IPS DF 6.9 (cell line): ENCODE results near the gene RBM19.

Source experiments
- DNase-seq: peaks from one replicate; pipeline ENCODE4 v3.0.0-alpha.2; 2013; ENCODE audit warnings: low read depth, low spot score
- H3K27ac ChIP-seq: one replicate; pipeline ENCODE4 v1.5.1; 2013; ENCODE audit warnings: low read length, control low read depth
- H3K27me3 ChIP-seq: 2 replicates; pipeline ENCODE4 v1.6.1; 2013; ENCODE audit warnings: mild to moderate bottlenecking, low read length; ENCODE audit not compliant: control insufficient read depth, insufficient read depth
- H3K36me3 ChIP-seq: 2 replicates; pipeline ENCODE4 v1.6.1; 2013; ENCODE audit warnings: low read length; ENCODE audit not compliant: control insufficient read depth, insufficient read depth
- H3K4me1 ChIP-seq: 2 replicates; pipeline ENCODE4 v1.6.1; 2013; ENCODE audit warnings: low read length; ENCODE audit not compliant: control insufficient read depth, insufficient read depth
- H3K4me3 ChIP-seq: 2 replicates; pipeline ENCODE4 v1.5.1; 2013; ENCODE audit warnings: mild to moderate bottlenecking, low read length
- H3K9me3 ChIP-seq: 2 replicates; pipeline ENCODE4 v1.6.1; 2013; ENCODE audit warnings: low read length, inconsistent platforms; ENCODE audit not compliant: control insufficient read depth, insufficient read depth
- WGBS: extraction: QIAGEN DNeasy Blood & Tissue Kit; methylation state at CpG from one replicate; pipeline ENCODE4 v1.1.7; 2013; ENCODE audit warnings: mixed read lengths, missing lambda C conversion rate; ENCODE audit not compliant: insufficient read length, insufficient coverage; 5-methylcytosine and 5-hydroxymethylcytosine counted together

RBM19 gene

DNA sequence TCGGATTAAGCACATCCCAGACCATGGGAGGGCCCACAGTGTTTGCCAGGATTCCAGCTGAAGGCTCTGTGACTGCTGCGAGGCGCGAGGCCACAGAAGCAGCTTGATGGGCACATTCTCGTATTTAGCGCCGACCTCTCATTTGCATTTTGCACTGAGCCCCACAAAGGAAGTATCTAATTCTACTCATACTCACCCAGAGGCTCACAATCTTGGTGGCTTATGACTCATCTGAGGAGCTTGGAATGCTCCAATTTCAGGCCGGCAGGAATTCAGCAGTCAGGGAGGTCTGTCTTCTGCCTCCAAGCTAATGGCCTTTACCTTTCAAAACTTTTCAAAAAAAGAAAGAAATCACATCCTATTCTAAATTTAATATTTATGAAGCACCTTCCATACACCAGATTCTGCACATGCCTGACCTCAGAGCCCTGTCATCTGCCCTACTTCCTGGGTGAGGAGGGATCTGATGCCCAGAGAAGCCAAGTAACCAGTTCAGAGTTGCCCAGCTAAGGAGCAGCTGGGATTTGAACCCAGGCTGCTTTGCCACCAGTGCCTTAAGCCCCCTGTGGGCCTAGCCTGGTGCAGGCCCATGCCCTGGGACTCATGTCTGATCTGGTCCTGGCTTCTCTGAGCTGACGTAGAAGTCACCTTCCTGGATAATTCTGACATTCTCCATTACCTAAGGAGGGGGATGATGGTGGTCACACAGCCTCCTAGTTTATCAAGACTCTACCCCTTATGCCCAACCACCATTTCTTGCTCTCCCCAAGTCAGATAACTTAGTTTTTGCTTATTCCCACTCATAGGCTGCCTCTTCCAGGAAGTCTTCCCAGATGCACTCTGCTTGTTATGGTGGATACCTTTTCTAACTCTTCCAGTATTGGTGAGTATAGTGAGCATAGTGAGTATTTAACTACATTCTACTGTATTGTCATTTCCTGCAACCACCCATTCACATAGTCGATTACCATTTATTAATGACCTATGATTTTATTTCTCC is 198.9 kb downstream of the RBM19 start:
- WGBS = no CpG with 5 or more reads among the region's 10 CpGs

More for the DNA sequence above, 198.9 kb downstream of the RBM19 start:
- Histone ChIP-seq H3K4me1 (no peaks in the 10 kb centered on the region), H3K27me3 (no peaks in the 10 kb centered on the region), H3K9me3 (no peaks in the 10 kb centered on the region), H3K4me3 (no peak overlapping the region), H3K36me3 (no peaks in the 10 kb centered on the region), H3K27ac (no peak overlapping the region)
- no peak for DNase-seq
